BE2C (cell line): ENCODE measurements around the gene NAA10.

Source experiments
- DNase-seq: peaks from one replicate; pipeline ENCODE4 v3.0.0-alpha.2; 2020
- H3K27me3 ChIP-seq: fragments of 250-450 bp; sonication (Bioruptor Pico); 2 replicates; pipeline ENCODE4 v1.5.1; 2020; ENCODE audit warnings: mild to moderate bottlenecking
- H3K36me3 ChIP-seq: fragments of 250-450 bp; sonication (Bioruptor Pico); 2 replicates; pipeline ENCODE4 v1.5.1; 2020; ENCODE audit warnings: mild to moderate bottlenecking
- H3K4me1 ChIP-seq: fragments of 250-450 bp; sonication (Bioruptor Pico); 2 replicates; pipeline ENCODE4 v1.5.1; 2020
- H3K4me3 ChIP-seq: 2 replicates; pipeline ENCODE4 v1.5.1; 2011; ENCODE audit warnings: low read depth, low read length
- H3K9me3 ChIP-seq: fragments of 250-450 bp; sonication (Bioruptor Pico); 2 replicates; pipeline ENCODE4 v1.5.1; 2020
- CTCF ChIP-seq: IDR thresholded peaks from 2 replicates; pipeline ENCODE4 v1.5.1; 2012; ENCODE audit warnings: mild to moderate bottlenecking, low read depth, low read length

The NAA10 gene

GRCh38 chrX:153928846-153929245 is 6.0 kb downstream of the NAA10 start:
- Histone ChIP-seq H3K4me3 (no peak overlapping the region), H3K4me1 (peaks cover 13% of the 10 kb centered on the region), H3K27me3 (no peaks in the 10 kb centered on the region), H3K36me3 (peaks cover 32% of the 10 kb centered on the region), H3K9me3 (no peaks in the 10 kb centered on the region)
- DNase-seq, result no peak
- no peak for TF ChIP-seq CTCF

GRCh38 chrX:153927922-153928760 is 6.7 kb downstream of the NAA10 start:
- Histone ChIP-seq H3K9me3 (no peaks in the 10 kb centered on the region), H3K36me3 (peaks cover 30% of the 10 kb centered on the region), H3K4me3 (peak overlapping the region; percentile 64), H3K27me3 (no peaks in the 10 kb centered on the region), H3K4me1 (peaks cover 20% of the 10 kb centered on the region)
- DNase-seq, result peak; percentile 94
- peak; percentile 30 for TF ChIP-seq CTCF

- Histone ChIP-seq H3K4me1 (peaks cover 23% of the 10 kb centered on the region), H3K4me3 (peak overlapping the region; percentile 64), H3K27me3 (no peaks in the 10 kb centered on the region), H3K9me3 (no peaks in the 10 kb centered on the region), H3K36me3 (peaks cover 27% of the 10 kb centered on the region)
- no peak for DNase-seq
- TF ChIP-seq CTCF, result no peak
Measured at GRCh38 chrX:153927672-153927921, 7.2 kb downstream of the NAA10 start.

GRCh38 chrX:153926858-153927671 is 7.8 kb downstream of the NAA10 start:
- peaks cover 21% of the 10 kb centered on the region for H3K36me3 ChIP-seq
- peak; percentile 70 for DNase-seq
- no peaks in the 10 kb centered on the region for H3K27me3 ChIP-seq
- TF ChIP-seq CTCF, result no peak
- no peaks in the 10 kb centered on the region for H3K9me3 ChIP-seq
- H3K4me3 ChIP-seq, result peak overlapping the region; percentile 64
- H3K4me1 ChIP-seq, result peaks cover 27% of the 10 kb centered on the region

GRCh38 chrX:153926552-153926857 is 8.3 kb downstream of the NAA10 start:
- H3K4me3 ChIP-seq, result 0 out of 2 replicates have a peak overlapping the region, but pooled peaks have one; percentile 8
- no peaks in the 10 kb centered on the region for H3K27me3 ChIP-seq
- peaks cover 32% of the 10 kb centered on the region for H3K4me1 ChIP-seq
- TF ChIP-seq CTCF, result no peak
- H3K36me3 ChIP-seq, result peaks cover 16% of the 10 kb centered on the region
- no peaks in the 10 kb centered on the region for H3K9me3 ChIP-seq
- DNase-seq, result no peak
